PFSK-1 (cell line): Measurements from ENCODE around the gene CPA4.

Experiments used
- FOXP2 ChIP-seq: optimal IDR thresholded peaks from 2 replicates; pipeline ENCODE3; 2011; ENCODE audit warnings: borderline replicate concordance, control low read depth, inconsistent platforms; ENCODE audit not compliant: insufficient read depth; ENCODE audit errors: extremely low read length, extremely low read depth
- POLR2AphosphoS5 ChIP-seq: IDR thresholded peaks from 2 replicates; pipeline ENCODE4 v1.6.1; 2012; ENCODE audit warnings: low read depth, mild to moderate bottlenecking, control low read depth, low read length, moderate library complexity
- REST ChIP-seq, 2 experiments: IDR thresholded peaks; 2 replicates each; pipeline versions ENCODE4 v1.6.1 to v1.8.0; 2011 to 2012; ENCODE audit warnings: low read depth in 2 of 2, low read length in 2 of 2, control low read depth in 1 of 2, inconsistent platforms in 1 of 2, mild to moderate bottlenecking in 1 of 2, moderate library complexity in 1 of 2; ENCODE audit not compliant: insufficient read depth in 1 of 2
- SIN3A ChIP-seq: IDR thresholded peaks from 2 replicates; pipeline ENCODE4 v1.6.1; 2012; ENCODE audit warnings: mild to moderate bottlenecking, low read length, moderate library complexity, borderline replicate concordance; ENCODE audit not compliant: insufficient read depth
- TAF1 ChIP-seq: IDR thresholded peaks from 2 replicates; pipeline ENCODE4 v1.6.1; 2012; ENCODE audit warnings: low read length, control low read depth, borderline replicate concordance; ENCODE audit not compliant: insufficient read depth

Gene CPA4

GRCh38 chr7:130351791-130352090, 58.8 kb downstream of the CPA4 start:
- TF ChIP-seq SIN3A (no peak), TAF1 (no peak)

GRCh38 chr7:130352194-130353074, 59.5 kb downstream of the CPA4 start:
- TF ChIP-seq REST (IDR thresholded peaks at IDR 0.05; ENCODE audit: insufficient read depth in 1 of 2, low read depth in 2 of 2, low read length in 2 of 2) (no peak), SIN3A (no peak), POLR2AphosphoS5 (no peak), FOXP2 (no peak), TAF1 (no peak)

GRCh38 chr7:130353196-130353595, 60.2 kb downstream of the CPA4 start:
- TF ChIP-seq TAF1: no peak
- TF ChIP-seq SIN3A: no peak
- TF ChIP-seq REST (IDR thresholded peaks at IDR 0.05; ENCODE audit: insufficient read depth in 1 of 2, low read depth in 2 of 2, low read length in 2 of 2): no peak
- TF ChIP-seq POLR2AphosphoS5: no peak
- no peak for TF ChIP-seq FOXP2

- TF ChIP-seq FOXP2 (peak; percentile 89), SIN3A (no peak), TAF1 (no peak), POLR2AphosphoS5 (no peak), REST (IDR thresholded peaks at IDR 0.05; ENCODE audit: insufficient read depth in 1 of 2, low read depth in 2 of 2, low read length in 2 of 2) (0 out of 4 replicates have a peak, but pooled peaks of 1 of the 2 experiments have one; percentile 11)
Measured at GRCh38 chr7:130356121-130356875, 63.3 kb downstream of the CPA4 start.

GRCh38 chr7:130356876-130357611, 64.1 kb downstream of the CPA4 start:
- TF ChIP-seq REST (IDR thresholded peaks at IDR 0.05; ENCODE audit: insufficient read depth in 1 of 2, low read depth in 2 of 2, low read length in 2 of 2) (peak in 1 of 2 experiments; percentile 37; a peak in 1 of 4 replicates), SIN3A (no peak), FOXP2 (peak; percentile 79)
